Measurements from ENCODE around the gene DUSP2.

DUSP2 gene

DNA sequence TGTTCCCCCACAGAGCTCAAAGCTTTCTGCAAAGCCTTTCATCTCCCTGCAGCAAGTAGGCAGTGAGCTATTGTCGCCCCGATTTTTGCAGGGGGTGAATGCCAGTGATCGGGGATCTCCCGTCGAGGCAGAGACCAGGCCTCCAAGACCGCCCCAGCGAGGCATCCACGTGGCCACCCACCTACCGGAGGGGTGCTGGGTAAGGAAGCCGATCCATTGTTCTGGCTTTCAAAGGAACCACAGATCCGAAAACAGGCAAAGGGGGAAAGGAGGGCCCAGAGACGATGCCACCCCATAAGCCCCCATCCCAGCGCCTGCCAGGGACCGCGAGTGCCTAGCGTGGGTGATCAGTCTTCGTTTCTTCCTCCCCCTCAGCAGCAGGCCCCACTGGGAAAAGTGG, 31.3 kb downstream of the DUSP2 start:
- no peak for DNase-seq (ENCODE audit: low read depth)

DNA sequence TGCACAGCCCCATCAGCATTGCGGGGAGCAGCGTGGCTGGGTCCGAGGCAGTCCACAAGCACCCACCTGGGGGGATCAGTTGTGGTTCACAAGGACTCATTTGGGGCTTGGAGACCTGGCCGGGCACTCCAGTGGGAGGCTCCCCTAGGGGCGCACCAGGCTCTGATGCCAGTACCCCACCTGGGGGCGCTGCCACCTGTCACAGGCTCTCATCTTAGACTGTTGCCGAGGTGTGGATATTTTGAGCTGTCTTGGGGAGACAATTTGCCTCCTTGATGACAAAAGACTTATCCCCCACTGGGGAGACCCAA, 31.9 kb downstream of the DUSP2 start:
- no peak for DNase-seq (ENCODE audit: low read depth)

DNA sequence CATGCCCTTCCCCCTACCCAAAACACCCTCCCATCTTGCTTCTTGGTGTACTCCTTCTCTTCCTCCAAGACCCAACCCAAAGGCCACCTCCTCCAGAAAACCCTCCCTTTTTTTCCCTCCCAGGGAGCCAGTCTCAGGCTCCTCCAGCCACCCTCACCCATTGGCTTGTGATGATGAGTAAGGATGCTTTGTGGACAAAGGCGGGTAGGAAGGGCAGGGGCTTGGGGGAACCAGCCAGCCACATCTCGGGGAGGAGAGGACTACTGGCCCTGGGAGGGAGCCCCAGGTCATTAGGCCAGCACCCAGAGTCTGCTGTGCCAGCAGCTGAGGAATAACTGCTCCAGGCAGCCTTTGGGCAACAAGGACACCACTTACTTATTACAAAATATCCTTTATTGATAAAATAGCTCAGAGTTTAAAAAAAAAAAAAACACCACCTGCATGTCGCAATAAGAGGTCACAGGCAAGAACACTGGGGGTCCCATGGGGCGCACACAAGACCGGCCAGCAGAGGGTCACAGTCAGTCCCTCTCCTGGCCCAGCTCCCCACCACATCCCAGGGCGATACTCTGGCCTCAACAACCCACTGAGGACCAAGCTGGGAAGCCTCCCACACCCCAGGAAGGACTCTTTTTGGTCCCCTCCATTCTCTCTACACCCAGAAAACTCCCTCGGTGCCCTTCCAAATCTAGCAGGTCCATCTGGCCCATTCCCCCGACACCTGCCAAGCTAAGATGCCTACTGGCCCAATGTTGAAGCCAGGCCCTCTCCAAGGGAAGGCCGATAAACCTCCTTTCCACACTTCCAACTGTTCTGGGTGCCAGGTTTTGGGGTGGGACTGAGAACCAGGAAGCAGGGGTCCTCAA, 32.5 kb downstream of the DUSP2 start:
- DNase-seq (ENCODE audit: low read depth), result no peak

DNA sequence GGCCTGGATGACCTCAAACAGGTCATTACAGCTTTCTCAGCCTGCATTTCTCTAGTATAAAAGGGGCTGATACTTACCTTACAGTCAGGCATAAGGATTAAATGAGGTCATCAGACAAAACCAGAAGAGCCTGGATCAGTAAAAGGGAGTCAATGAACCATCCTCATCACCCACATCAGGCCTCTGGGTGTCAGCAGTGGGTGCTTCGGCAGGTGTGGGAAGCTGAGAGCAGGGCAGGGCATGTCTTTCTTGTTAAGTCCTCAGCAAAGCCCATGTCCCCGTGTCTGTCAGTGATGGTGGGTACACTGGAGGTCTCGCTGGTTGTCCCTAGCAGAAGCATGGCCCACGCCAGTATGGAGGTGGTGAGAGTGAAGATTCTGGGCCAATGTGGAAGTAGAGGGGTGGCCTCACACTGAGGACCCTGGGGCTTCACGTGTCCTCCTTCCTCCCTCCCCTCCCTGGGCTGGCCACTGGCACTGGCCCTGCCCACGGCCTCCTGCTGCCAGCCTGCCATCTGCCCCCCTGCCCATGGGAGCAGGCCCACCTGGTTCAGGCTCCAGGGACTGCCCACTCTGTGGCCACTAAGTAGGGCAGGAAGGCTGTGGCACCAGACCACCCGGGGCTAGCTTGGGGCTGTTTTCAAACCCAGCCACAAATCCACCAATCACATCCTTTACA, 33.3 kb downstream of the DUSP2 start:
- no peak for DNase-seq (ENCODE audit: low read depth)

DNA sequence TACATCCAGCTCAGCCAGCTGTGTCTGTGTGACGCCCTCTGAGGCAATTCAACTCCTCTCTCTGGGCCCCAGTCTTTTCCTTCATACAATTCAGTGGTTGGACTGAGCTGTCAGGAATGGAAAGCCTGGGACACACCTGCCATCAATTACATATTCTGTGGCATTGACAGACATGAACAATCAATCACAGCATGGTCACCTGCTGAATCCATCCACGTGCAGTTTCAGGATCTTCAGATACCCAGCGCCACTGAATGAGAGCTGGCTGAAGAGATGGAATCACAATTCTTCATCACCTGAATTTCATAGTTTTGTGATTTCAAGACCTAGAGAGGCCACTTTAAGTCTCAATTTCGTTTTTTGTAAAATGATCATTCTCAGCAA, 34.0 kb downstream of the DUSP2 start:
- no peak for DNase-seq (ENCODE audit: low read depth)

DNA sequence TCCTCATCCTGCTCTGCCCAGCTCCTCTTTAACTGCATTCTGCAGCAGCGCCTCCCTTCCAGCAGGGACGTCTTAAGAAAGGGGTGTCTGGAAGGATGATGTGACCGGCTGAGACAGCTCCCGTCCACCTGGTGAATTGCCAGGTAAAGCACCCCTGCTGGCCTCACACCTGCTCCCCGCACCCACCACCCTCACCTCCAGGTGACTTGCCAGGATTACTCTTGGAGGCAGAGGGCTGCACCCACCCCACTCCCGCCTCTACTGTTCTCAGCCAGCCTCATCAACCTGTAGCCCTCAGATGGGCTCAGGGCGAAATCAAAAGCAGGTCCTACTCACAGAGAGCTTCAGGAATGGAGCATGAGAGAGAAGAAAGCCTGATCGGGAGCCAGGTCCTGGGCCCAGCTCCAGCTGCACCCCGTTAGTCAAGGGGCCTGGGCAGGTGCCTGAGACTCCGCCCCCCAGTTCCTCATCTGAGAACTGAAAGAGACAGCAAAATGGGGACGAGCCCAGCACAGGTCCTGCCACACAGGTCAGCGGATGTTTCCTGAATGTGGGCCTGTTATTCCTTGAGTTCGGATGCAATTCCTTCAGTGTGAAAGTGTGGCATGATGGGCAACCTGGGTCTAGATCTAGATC, 34.5 kb downstream of the DUSP2 start:
- DNase-seq (ENCODE audit: low read depth), result no peak

DNA sequence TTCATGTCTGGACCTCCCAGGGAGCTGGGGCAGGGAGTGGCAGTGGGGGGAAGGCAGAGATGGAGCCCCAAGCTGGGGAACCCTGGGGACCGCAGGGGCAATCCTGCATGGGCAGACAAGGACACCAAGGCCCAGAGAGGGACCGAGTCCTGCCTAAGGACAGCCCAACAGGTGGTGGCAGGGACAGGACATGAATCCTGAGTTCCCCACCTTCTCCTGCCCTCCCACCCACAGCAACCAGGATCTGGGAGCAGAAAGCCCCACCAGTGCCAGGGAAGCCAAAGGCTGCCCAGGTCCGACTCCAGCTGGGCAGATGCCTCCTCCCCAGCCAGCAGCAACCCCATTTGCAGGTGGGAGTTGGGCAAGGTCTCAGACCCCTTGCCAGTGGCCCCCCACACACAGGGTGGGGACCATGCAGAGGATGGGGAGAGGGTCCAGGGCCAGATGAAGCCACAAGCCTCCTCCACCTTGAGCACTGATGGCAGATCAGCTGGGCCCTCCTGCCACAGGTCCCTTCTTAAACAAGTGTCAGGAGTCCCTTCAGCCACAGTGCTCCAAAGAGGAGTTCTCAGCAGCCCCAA, 35.2 kb downstream of the DUSP2 start:
- no peak for DNase-seq (ENCODE audit: low read depth)

DNA sequence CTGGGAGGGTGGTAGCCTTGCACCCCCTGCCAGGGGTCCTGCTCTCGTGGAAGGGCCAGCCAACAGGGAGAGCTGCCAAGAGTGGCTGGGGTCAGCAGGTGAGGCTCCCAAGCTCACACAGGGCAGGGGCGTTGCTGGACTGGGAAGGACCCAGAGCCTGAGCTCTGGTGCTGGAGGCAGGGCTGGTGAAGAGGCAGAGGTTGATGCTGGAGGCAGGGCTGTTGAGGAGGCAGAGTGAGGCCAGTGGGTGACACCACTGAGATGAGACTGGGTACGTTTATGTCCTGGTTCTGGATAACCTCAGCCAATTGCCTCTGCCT, 35.9 kb downstream of the DUSP2 start:
- no peak for DNase-seq (ENCODE audit: low read depth)

DNA sequence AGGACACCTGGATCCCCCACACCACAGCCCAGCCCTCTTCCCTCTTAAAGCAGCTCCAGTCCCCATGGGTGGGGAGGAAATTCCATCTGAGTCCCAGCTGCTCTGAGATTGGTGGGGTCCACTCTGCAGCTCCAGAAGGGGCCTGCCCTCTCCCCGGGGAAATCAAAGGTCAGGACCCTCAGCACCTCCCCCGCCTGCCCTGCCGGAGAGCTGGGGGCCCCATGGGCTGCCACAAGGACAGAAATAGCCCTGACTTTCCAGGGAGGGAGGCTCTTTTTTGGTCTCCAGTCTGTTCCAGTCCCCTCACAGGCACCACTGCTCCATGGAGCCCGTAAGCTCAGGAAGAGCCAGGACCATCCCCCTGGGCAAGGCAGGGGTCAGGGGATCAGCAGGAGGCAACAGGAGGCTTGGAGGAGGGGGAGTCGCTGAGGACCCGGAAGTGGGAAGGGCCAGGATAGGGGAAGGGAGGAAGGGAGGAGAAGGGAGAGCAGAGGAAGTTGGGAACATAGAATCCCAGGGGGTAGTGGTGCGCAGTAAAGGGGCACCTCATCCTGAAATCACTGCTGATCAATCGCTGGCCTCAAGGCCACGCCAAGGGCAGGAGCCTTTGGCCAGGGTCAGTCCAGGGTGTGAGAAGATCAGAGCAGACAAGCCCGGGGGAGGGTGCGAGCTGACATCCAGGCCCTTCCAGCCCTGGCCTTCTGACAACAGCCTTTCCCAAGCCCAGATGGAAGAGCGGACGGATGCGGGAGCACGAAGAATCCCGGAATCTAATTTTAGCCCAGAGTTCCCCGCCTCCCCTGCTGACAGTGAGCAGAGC, 36.5 kb downstream of the DUSP2 start:
- peak; percentile 50 for DNase-seq (ENCODE audit: low read depth)

DNA sequence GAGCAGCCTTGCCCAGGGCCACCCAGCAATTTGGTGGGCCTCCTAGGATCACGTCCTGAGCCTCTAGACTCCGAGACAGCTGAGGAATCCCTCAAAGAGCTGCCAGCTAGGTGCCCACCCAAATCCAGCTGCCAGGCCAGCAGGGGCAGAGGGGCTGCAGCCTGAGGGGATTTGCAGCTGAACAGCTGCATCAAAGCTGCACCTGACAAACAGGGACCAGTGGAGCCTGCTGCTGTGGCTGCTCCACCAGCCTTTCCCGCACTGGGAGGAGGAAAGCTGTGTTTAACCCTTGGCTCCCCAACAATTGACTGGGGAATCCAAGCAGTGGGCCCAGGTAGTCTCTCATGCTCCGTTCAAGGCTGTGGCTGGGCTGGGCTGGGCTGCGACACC, 37.1 kb downstream of the DUSP2 start:
- no peak for DNase-seq (ENCODE audit: low read depth)

DNA sequence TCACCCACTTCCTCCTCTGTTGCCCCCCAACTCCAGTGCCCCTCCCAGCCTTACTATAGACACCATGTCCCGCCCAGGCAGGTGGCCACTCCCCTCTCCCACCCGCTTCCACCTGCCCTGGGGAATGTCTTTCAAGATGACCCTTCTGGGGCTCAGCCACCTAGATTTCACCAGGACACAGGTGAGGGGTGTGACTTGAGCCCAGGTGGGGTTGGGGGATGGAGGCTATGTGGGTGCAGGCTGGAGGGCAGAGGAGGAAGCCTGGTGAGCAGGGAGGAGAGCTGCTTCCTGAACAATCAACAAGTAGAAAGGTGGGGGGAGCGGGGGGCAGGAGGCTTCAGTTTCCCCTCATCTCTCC, 37.6 kb downstream of the DUSP2 start:
- no peak for DNase-seq (ENCODE audit: low read depth)

DNA sequence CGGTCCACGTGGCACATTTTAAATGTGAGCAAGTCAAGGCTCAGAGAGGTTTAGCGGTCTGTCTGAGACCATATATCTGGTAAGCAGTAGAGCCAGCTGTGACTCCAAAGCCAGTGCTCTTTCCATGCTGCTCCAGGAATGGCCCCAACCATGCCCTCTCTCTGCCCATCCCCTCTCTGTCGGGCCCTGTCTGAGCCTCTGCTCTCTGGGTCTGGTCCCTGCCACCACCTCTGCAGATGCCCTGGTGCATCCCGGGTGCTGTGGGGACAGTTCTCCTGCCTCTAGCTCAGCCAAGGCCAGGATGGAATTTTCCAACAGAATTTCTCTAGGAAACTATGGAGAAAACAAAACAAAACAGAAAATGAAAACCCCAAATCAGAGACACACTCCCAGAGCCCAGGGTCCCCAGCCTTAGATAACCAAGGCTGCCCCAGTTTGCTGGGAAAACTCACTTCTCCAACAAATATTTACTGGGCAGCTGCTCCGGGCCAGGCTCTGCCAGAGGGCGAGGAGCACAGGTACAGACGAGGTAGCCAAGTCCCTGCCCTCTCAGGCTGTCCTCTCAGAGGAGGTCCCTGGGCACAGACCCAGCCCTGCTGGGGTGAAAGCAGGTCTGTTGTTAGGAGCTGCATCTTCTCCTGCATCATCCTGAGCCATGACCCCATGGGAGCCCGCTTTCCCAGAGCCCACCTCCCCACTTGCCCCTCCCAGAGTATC, 38.1 kb downstream of the DUSP2 start:
- no peak for DNase-seq (ENCODE audit: low read depth)

DNA sequence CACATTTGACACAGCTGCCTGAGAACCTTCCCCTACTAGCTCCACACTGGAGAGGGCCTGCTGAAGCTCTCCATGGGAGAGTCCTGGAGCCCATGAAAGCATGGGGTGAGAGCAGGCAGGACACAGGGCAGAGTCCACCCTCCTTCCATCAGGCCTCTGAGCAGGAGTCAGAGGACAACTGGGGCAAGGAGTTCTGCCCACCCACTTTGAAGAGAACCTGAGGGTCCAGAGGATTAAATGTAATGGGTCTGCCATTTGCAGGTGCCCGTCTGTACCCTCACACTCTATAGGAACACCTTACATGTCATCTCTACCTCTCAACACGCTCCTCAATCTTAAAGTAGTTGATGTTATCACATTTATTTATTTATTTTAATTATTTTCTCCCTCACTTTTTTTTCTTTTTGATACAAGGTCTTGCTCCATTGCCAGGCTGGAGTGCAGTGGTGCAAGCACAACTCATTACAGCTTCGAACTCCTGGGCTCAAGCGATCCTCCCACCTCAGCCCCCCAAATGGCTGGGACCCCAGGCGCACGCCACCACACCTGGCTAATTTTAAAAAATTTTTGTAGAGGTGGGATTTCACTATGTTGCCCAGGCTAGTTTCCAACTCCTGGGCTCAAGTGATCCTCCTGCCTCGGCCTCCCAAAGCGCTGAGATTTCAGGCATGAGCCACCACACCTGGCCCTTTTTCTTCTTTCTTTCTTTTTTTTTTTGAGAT, 39.1 kb downstream of the DUSP2 start:
- no peak for DNase-seq (ENCODE audit: low read depth)

DNA sequence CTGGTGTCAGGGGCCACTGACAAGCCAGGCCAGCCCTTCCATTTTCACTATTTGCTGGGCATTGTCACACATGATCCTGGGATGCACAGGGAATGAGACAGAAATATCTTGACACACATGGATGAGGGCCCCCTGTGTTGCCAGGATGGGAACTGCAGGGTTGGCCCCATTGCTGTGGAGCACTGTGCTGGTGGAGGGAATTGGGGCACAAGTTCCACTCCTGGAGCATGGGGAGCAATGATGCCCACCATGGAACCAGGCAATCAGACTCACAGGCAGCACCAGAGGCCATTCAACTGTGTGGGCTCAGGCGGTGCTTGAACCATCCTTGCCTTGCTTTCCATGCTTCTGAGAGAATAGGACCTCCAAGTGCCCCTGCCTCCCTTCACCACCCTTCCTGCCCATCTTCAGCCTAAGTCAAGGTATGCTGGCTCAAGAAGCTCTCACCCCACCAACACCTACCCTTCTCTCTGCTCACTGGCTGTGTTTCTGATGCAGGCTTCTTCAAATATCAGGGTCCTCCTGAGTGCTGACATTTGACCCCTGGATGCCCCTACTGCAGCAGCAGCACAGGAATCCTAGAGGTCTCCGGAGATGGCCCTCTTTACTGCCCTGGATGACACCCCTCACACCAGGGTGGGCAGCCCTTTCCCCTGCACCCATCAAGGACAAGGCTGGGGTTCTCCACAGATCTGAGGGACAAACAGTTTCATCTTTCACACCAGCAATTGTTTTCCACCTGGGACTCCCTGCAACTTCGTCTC, 39.9 kb downstream of the DUSP2 start:
- no peak for DNase-seq (ENCODE audit: low read depth)

DNA sequence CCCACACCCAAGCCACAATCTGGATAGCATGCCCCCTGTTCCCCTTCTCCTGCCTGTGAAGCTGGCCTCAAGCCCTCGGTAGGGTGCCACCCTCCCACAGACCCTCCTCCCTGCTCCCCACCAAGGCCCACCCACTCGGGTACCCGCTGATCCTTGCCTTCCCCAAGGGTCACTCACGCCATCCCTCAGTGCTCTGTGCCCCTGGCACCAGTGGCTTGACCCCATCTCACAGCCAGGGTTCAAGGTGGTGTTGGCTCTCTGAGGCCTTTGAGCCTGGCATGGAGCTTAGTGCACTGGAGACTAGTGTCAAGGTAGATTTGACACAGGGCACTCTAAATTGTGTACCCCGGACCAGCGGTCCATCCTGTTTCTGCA, 40.8 kb downstream of the DUSP2 start:
- no peak for DNase-seq (ENCODE audit: low read depth)

DNA sequence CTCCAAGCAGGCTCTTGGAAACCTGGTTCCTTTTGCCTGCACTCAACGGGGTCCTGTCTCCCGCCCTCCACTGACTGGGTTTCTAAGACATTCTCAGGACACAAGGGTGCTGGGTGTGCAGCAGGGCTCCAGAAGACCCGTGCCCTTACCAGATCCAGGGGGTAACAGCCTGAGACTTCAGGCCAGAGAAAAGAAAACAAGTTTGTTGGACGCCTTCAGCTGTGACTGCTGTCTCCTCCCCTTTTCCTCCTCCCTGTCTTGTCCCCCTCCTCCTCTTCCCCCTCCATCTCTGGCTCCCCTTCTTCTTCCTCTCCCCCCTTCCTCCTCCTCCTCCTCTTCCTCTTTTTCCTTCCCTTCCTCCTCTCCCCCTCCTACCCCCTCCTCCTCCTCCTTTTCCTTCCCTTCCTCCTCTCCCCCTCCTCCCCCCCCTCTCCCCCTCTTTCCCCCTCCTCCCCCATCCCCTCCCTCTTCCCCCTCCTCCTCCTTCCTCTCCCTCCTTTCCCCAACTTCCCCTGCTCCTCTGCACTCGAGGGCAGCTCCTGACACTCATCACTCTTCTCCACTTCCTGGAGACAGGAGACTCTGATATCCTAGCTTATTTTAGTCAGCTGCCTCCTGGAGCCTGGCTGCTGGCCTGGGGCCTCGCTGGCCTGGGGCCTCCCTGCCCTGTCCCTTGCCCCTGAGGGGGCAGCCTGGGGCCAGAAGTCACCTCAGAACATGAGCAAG, 41.3 kb downstream of the DUSP2 start:
- no peak for DNase-seq (ENCODE audit: low read depth)

DNA sequence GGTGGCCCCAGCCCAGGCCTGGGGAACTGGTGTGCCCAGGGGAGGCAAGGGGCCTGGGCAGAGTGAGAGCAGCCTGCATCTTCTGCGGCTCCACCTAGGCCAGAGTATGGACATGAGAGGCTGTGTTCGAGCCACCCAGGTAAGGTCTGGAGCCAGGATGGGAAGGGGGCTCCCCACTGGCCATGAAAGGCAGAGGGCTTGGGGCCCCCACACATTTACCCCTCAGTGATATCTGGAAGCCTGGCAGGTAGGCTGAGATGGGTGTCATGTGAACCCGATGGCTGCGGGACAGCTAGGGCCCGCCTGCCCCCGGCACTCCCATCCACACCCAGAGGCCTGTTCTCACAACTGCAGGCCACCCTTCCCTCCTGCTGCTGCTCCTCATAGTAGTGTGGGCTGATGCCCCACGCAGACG, 42.0 kb downstream of the DUSP2 start:
- no peak for DNase-seq (ENCODE audit: low read depth)

DNA sequence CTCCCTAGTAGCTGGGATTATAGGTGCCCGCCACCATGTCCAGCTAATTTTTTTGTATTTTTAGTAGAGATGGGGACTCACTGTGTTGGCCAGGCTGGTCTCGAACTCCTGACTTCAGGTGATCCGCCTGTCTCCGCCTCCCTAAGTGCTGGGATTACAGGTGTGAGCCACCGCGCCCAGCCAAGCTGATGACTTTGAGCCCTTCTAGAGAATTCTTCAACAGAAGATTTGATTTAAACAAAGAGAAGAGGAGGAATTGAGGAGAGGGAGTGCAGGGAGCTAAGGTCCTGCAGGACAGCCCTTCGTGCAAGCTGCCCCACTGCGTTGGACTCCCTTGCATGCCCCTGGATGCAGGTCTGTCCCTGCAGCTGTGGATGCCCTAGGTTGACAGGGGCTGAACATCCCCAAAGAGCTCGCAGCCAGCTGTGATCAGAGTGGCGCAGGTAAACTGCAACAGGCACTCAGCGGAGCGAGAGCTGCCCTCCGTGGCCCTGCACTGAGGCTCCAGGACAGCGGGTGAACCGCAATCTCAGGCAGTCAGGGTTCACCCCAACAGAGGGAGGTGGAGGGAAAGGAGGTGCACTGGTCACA, 42.5 kb downstream of the DUSP2 start:
- no peak for DNase-seq (ENCODE audit: low read depth)

DNA sequence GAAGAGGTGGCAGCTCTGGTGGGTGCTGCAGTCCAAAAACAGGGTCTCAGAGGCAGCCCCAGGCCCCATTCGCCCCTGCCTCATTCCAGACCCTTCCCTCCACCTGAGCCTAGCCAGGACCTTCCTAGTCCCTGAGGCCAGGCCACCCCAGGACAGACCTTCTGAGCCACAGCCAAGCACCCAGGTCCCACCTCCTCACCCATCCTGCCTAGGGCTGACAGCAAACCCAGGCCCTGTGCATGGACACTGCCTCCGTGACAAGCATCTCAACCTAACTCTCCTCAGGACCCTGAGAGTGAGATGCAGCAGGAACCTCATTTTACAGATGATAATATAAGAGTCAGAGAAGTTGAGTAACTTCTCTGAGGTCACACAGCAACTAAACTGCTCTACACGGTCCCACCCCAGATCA, 44.3 kb downstream of the DUSP2 start:
- DNase-seq (ENCODE audit: low read depth), result no peak
